HCT116 (cell line): ENCODE measurements around the gene ALG6.

Experiments
- CEBPB ChIP-seq: IDR thresholded peaks from 2 replicates; pipeline ENCODE4 v1.6.1; 2012; ENCODE audit warnings: low read depth
- CTCF ChIP-seq, 3 experiments: fragments of 200-600 bp in 1 of 3; sonication (generic) in 1 of 3; IDR thresholded peaks in 2 of 3; conservative IDR thresholded peaks in 1 of 3; 2 replicates each; pipeline ENCODE4 v1.5.1; 2012 to 2017; ENCODE audit warnings: low read depth in 2 of 3, low read length in 2 of 3, antibody characterized with exemption in 1 of 3, borderline replicate concordance in 1 of 3, control low read depth in 1 of 3, mild to moderate bottlenecking in 1 of 3, mixed read lengths in 1 of 3, mixed run types in 1 of 3, moderate library complexity in 1 of 3; ENCODE audit not compliant: insufficient read depth in 1 of 3
- EZH2phosphoT487 ChIP-seq: fragments of 200-600 bp; IDR thresholded peaks from 2 replicates; pipeline ENCODE4 v1.6.1; 2018; ENCODE audit warnings: antibody characterized with exemption, borderline replicate concordance
- SIN3A ChIP-seq: IDR thresholded peaks from 2 replicates; pipeline ENCODE4 v1.6.1; 2012; ENCODE audit warnings: low read depth

GRCh38 chr1:63407002-63407401 lies 39.6 kb downstream of the ALG6 start:
- no peak for TF ChIP-seq EZH2phosphoT487
- no peak for TF ChIP-seq SIN3A
- TF ChIP-seq CTCF (IDR thresholded peaks at IDR 0.05 in 2 of 3, conservative IDR thresholded peaks at IDR 0.05 in 1 of 3; ENCODE audit: borderline replicate concordance in 1 of 3, insufficient read depth in 1 of 3, low read depth in 2 of 3, low read length in 2 of 3): no peak
- TF ChIP-seq CEBPB: no peak
